GM12865 (cell line): Measurements from ENCODE around the gene SLC28A3.

ENCODE experiments used
- DNase-seq: peaks from one replicate; pipeline ENCODE4 v3.0.0; 2010; ENCODE audit warnings: low read depth
- H3K4me3 ChIP-seq: 2 replicates; pipeline ENCODE4 v1.5.1; 2011; ENCODE audit warnings: mild to moderate bottlenecking, low read depth, low read length, control low read depth
- CTCF ChIP-seq: IDR thresholded peaks from 2 replicates; pipeline ENCODE4 v1.5.1; 2011; ENCODE audit warnings: low read length, control low read depth, low read depth, inconsistent platforms; ENCODE audit not compliant: insufficient read depth; ENCODE audit errors: missing control alignments

SLC28A3 gene

DNA sequence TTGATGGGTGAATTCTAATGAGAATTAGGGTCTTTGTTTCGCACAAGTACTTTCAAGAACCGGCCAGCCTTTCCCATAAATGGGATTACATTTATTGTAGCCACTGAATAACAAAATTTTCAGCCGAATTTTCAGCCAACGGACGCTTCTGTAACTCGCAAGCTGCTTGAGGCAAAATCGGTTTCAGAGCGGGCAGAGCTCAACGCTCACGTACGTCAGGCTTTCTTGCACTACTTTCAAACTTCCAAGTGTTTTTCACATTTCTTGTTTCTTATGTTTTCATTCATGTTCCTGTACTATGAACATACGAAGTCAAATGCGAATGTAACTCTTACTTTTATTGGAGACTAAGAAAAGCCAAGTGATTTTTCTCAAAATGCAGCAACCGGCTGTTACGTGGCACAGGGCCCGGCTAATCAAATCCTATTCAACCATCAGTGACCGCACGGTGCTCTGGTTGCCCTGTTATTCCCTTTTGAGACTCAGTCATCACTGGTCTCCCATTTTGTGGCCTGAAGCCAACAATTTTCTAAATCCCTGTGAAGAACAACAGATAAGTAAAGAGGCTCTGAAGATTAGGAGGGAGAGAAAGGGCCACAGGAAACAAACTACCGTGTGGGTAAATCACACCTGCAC is 68.5 kb downstream of the SLC28A3 start:
- peak overlapping the region; percentile 37 for H3K4me3 ChIP-seq
- TF ChIP-seq CTCF, result no peak
- DNase-seq, result no peak

DNA sequence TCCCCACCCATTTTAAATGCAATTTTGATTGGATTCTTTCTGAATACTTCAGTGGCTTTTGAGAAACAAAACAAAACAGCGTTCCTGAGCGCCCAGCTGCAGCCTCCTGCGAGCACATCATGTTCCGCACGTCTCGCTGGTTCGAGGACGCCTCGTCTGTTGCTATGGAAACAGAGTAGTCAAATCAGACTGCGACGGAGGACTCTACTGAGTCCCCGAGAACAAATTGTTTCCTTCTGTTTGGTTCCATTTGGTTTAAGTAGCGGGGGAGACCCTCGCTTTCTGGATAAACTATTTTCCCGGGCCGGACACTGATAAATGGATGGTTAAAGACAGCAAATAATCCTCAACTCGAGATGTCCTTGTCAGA is 69.0 kb downstream of the SLC28A3 start:
- DNase-seq, result peak; percentile 82
- no peak for TF ChIP-seq CTCF
- peak overlapping the region; percentile 37 for H3K4me3 ChIP-seq

DNA sequence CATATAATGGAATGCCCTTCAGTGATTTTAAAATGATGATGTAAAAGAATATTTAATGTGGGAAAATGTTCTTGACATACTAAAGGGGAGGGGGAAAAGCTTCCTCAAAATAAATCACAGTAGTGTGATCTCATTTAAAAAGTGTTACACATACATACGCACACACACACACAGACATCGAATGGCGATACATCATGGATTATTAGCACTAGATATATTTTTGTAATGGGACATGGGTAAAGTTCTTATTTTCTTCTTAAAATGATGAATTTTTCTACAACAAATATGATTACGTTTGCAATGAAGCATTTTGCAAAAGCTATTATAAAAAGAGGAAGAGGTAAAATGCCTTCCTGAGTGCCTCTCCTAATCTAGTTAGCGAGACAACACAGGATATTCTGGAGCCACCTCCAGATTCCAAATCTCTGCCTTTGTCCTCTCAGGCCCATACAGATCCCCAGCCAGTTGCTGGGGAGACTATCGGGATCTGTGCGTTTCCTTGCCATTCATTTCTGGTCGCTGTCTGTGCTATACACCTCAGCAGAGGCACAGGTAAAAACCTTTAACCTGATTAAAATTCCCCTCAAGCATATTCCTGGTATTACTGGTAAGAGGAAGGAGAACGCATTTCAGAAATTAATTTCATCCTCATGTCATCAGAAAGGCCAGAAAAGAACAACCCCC is 69.6 kb downstream of the SLC28A3 start:
- DNase-seq, result no peak
- H3K4me3 ChIP-seq, result peak overlapping the region; percentile 37
- TF ChIP-seq CTCF, result no peak

DNA sequence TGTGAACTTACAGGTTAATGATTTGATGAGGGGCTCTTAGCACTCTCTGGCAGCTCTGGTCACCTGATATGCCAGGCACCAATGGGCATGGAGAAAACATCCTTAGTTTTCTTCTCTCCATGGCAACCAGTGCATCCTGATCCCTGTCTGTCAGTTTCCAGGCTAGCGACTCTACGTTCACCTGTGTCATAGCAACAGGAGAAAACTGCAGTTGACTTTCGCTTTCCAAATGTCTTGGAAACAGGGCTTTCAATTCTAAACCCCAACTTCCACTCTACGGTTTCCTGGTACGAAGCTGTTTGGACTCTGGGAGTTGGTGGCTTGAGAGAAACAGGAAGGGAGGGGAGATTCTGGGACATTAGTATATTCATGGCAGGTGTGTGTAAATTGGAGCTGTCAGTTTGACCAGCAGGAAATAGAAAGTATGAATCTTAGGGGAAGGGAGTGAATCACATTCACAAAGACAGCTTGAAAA is 74.4 kb downstream of the SLC28A3 start:
- DNase-seq, result peak; percentile 41
- no peak for TF ChIP-seq CTCF
- no peak overlapping the region; the same call in 1 of the 2 replicates for H3K4me3 ChIP-seq

DNA sequence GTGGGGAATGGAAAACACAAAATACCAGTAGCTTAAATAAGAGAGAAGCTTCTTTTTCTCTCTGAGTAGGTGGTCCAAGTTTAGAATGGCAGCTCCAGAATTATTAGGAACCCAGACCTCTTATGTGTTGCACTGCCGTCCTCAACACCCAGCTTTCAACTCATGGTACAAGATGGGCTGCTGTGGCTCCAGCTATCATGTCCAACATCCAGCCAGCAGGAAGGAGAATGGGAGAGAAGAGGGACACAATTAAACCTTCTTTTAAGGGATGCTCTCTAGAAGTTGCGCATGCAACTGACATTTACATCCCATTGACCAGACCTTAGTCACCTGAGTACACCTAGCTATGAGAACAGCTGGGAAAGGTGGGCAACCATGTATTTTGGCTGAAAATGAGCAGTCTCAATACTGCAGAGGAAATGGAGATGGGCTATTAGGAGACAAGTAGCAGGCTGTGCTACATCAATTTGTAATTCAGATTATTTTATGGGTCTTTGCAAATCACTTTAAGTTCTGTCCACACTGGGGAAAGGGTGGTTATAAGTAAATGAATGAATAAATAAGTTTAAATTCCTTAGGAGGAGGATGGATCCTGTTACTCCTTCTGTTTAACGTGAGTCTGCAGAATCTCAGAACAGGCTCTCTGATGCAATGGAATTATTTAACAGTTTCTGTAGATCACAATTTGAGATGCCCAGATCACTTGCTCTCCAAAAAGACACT is 76.1 kb downstream of the SLC28A3 start:
- no peak for TF ChIP-seq CTCF

GRCh38 chr9:84261070-84261746 is 79.3 kb downstream of the SLC28A3 start:
- DNase-seq, result peak; percentile 85
- H3K4me3 ChIP-seq, result no peak overlapping the region
- peak; percentile 84 for TF ChIP-seq CTCF

More for the DNA sequence above, 76.1 kb downstream of the SLC28A3 start:
- no peak overlapping the region for H3K4me3 ChIP-seq
- no peak for DNase-seq
